GM13977 (cell line): ENCODE data around the gene CHDH.

Experiments used
- DNase-seq: peaks from one replicate; pipeline ENCODE4 v3.0.0; 2012; ENCODE audit warnings: low spot score
- CTCF ChIP-seq: IDR thresholded peaks from 2 replicates; pipeline ENCODE4 v1.5.1; 2012; ENCODE audit warnings: mild to moderate bottlenecking, control low read depth; ENCODE audit not compliant: insufficient read depth; ENCODE audit errors: extremely low read depth, missing control alignments
- in situ Hi-C: fragments of 300-500 bp; cut with MboI; formaldehyde crosslinking; loops from one replicate; pipeline ENCODE4 v1.12.0; 2022; ENCODE audit warnings: low sequenced_read_pairs, low pct_unique_long_range_greater_than_20kb, mixed read lengths, inconsistent platforms; ENCODE audit not compliant: unreplicated experiment

The CHDH gene

GRCh38 chr3:53802256-53802880 is 43.9 kb downstream of the CHDH start:
- in situ Hi-C loops: no loop called here

GRCh38 chr3:53801319-53801718 is 44.9 kb downstream of the CHDH start:
- in situ Hi-C loops: no loop called here
- DNase-seq: no peak
- no peak for TF ChIP-seq CTCF

More at GRCh38 chr3:53802256-53802880, 43.9 kb downstream of the CHDH start:
- no peak for TF ChIP-seq CTCF
- no peak for DNase-seq

- DNase-seq: no peak
- in situ Hi-C loops: no loop called here
- TF ChIP-seq CTCF: no peak
Observed at GRCh38 chr3:53800041-53800906, 45.9 kb downstream of the CHDH start.

- no peak for TF ChIP-seq CTCF
- in situ Hi-C loops: no loop called here
- no peak for DNase-seq
Observed at GRCh38 chr3:53799338-53799865, 46.8 kb downstream of the CHDH start.

GRCh38 chr3:53798144-53798543 is 48.1 kb downstream of the CHDH start:
- in situ Hi-C loops: no loop called here
- TF ChIP-seq CTCF: no peak
- DNase-seq: no peak

GRCh38 chr3:53795789-53796560 is 50.2 kb downstream of the CHDH start:
- in situ Hi-C loops: no loop called here

More at GRCh38 chr3:53795789-53796560, 50.2 kb downstream of the CHDH start:
- no peak for DNase-seq
- TF ChIP-seq CTCF: no peak
